Muscle of back (tissue), 11 donors: Measurements from ENCODE around the gene SLC25A25. TPM values are rescaled to one million over a fixed set of nuclear protein-coding genes. Genes with fewer than 3 reads are reported as not detected.

Experiments
- DNase-seq, 3 donors: peaks; one replicate each; pipeline versions ENCODE4 v3.0.0 to v3.0.0-alpha.2; 2013
- polyA plus RNA-seq, 10 donors: library from polyadenylated mRNA; unstranded; fragments of 120-200 nt; gene quantifications; one replicate each; pipeline ENCODE4 v1.2.1, GENCODE V29; 2013; ENCODE audit not compliant: insufficient read length in 10 of 10

SLC25A25 gene
- polyA plus RNA-seq, 10 donors: 9.6 to 16.2 (median 12.0) TPM

DNA sequence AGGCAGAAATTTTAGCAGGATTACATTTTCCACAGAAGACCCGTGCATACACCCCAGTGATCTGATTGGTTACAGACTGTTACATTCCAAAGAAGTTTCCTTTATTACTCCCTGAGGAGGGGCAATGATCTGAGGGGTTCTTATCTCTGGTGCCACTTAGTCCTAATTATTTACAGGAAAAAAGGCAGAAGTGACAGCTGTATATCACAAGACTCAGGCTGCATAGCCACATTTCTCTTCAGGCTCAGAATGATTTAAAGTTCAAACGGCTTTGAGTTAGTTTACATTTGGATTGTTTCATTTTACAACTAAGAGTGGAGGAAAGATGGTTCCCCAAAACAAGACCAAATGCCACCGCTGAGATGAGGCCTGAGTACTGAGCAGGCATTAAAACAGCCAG lies 18.2 kb upstream of the SLC25A25 start:
- DNase-seq: no peak

DNA sequence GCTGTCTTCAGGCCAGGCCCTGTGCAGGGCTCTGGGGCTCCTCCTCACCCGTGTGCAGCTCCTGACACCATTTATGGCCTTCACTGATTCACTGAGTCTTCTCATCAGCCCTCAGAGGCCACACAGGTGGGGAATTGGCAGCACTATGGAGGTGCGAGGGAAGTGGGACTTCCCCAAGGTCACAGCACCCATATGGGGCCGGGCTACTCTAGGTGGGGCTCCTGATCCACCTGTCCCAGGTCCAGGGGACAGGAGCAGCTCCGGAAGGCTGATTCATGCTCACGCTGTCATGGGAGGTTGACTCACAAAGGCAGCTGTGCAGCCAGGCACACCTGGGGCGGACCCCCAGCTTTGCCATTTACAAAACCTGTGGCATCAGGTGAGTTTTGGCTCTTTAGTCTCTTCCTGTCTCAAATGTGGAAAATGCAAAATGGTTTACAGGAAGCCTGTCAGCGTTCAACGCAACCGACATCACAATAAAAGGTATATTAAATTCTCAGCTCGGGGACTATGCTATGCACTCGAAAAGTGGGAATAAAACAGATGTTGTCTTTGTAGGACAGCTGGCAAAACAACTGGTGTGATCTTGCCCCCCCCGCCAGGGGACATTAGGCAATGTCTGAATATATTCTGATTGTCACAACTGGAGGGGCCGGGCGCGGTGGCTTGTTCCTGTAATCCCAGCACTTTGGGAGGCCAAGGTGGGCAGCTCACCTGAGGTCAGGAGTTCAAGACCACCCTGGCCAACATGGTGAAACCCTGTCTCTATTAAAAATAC lies 15.9 kb upstream of the SLC25A25 start:
- DNase-seq: no peak

DNA sequence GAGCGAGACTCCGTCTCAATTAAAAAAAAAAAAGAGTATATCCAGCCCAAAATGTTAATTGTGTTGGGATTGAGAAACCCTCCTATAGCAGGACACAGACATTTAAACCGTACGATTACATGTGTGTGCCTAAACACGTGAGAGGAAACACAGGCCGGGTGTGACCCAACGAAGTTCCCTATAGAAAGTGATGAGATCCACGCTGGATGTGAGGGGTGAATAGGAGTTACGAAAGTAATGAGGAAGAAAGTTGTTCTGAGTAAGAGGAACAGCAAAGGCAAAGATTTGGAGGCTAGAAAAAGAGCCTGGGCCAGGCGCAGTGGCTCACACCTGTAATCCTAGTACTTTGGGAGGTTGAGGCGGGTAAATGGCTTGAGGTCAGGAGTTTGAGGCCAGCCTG lies 14.5 kb upstream of the SLC25A25 start:
- peak in 1 of 3 donors; percentile 42 for DNase-seq

DNA sequence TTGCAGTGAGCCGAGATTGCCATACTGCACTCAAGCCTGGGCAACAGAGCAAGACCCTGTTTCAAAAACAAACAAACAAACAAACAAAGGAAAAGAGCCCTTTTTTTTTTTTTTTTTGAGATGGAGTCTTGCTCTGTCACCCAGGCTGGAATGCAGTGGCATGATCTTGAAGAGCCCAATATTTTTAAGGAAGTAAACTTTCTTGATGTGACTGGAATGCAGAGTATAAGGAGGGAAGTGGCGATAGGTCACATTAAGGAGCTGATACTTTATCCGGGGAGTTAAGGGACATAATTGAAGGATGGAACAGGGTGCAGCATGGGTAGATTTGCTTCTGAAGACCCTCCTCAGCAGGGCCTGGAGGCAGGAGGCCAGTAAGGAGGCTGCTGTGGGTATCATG lies 13.9 kb upstream of the SLC25A25 start:
- DNase-seq: no peak

DNA sequence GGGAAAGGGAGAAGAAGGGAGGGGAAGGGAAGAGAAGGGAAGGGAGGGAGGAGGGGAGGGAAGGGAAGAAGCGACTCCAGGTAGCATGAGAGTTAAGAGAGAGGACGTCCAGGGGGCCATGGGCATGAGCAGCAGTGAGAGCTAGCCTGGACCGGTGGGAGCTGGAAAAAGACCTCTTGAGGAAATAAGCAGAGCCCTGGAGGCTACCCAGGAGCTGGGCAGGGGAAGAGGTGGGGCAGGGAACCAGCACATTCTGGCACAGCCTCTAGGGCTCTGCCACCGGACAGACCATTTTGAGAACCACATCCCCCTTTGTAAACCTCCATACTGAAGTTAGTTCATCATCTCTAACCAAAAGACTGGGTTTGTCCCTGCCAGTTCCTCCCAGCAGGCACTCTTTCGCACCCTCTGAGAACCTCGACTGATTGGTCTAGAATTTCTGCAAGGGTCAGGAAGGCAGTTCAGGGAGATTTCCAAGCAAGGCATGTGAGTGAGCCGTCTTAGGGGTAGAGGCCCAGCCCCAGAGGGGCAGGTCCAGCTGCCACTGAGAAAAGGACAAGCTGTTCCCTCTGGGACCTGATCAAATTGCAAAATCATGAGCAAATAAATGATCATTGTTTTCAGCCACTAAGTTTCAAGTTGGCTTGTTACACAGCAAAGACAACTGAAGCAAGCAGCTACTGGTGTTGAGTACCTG lies 12.5 kb upstream of the SLC25A25 start:
- DNase-seq: no peak

DNA sequence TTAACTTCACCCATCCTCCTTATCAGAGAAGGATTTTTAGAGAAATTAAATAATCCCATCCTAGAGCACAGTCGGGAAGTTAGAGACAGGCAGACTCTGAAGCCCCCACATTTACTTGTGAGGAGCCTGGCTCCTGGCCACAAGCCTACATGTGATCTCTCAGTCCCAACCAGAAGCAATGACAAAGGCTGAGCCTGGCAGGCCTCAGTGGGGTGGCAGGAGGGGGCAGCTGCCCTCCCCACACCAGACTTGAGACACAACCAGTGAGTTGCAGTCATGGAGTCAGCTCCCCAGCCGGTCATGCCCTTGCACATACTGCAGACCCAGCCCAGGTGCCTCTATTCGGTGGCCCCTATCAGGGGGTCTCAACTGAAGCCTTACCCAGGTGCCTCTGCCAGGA lies 11.9 kb upstream of the SLC25A25 start:
- no peak for DNase-seq

DNA sequence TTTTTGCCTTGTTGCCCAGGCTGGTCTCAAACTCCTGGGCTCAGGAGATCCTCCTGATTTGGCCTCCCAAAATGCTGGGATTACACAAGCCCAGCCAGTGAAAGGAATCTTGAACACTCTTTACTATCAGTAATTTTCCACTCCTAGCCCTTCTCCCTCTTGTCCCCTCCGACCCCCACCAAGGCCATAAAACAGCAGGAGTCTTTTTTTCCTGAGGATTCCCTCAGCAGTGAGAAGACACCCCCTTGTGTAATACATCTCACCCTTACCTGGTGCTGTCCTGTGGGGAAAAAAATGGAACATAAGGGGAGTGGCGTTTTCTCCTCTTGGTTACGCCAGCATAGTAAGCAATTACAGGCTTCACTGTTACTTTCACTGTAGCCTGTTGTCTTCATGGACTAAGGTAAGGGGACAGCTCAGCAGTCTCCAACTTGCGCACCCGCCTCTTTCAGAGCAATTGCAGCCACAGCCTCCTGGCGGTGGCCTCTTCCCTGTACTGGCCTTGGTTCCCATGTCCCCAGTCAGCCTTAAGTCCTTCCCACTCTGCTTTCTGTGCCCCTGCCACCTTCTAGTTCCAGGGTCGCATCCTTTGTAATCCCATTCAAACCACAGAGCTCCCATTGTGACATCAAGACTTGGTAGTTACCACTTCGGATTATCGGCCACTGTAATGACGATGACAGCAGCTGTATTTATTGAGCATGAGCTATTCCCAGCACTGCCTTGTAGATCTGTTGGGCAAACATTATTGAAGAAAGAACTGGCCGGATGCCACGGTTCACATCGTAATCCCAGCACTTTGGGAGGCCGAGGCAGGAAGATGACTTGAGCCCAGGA lies 10.9 kb upstream of the SLC25A25 start:
- DNase-seq: no peak

DNA sequence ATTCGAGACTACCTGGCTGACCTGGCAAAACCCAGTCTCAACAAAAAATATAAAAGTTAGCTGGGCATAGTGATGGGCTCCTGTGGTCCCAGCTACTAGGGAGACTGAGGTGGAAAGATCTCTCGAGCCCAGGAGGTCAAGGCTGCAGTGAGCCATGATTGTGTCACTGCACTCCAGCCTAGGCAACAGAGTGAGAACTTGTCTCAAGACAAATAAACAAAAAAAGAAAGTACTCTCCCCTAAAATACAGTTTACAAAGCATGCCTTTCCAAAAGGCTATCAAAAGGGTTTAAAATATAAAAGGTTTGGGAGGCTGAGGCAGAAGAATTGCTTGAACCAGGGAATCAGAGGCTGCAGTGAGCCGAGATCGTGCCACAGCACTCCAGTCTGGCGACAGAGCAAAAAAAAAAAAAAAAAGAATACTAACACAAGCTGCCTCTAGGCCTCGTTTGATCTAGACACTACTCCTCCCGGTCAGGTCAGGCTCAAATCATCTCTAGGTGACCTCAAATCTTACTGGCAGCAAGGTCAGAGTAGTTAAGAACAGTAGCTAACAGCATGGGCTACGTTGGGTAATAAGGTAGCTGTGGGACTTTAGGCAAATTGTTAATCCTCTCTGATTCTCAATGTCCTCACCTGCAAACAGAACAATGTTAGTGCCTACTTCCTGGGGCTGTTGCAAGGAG lies 10.2 kb upstream of the SLC25A25 start:
- DNase-seq: no peak

DNA sequence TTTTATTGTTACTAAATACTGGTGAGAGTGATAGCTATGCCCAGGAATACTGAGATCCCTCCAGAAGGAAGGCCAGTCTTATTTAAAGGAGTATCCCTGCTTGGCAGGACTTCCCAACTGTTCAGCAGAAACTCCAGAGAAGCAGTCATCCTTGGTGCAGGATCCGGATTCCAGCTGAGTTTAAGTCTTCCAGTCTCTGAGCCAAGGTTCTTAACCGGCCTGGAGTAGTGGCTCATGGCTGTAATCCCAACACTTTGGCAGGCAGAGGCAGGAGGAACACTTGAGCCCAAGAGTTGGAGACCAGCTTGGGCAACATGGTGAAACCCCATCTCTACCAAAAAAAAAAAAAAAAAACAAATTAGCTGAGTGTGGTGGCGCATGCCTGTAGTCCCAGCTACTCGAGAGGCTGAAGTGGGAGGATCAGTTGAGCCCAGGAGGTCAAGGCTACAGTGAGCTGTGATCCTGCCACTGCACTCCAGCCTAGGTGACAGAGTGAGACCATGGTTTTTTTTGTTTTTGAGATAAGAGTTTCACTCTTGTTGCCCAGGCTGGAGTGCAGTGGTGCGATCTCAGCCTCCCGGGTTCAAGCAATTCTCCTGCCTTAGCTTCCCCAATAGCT lies 8.6 kb upstream of the SLC25A25 start:
- no peak for DNase-seq

DNA sequence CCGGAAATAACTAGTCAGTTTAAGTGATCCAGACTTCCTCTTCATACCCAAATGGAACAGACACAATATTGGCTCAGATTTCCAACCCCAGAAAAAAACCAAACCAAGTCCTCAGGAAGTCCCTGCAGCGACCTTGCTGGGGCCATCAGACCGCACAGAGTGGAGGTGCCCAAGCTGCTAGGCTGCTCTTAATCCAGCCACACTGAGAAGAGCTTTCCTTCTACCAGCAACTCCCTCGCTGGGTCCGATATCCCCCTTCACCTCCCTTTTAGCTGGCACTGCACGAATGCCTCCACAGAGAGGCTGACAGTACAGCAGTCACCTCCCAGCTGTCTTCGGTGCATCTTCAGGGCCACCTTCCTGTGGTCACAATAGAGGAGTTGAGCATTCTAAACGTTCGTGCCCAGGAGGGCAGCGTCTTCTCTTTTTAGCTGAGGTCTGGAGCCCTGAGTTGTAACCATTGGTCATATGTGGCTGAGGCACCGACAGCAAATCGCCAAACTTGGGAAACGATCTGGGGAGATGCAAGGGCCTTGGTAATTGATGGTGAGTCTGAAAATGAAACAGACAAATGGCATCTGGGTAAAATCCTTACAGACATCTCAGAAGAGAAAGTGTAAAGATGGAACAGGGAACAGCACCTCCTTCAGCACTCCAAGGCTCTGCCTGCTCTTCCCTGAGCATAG lies 6.6 kb upstream of the SLC25A25 start:
- no peak for DNase-seq

DNA sequence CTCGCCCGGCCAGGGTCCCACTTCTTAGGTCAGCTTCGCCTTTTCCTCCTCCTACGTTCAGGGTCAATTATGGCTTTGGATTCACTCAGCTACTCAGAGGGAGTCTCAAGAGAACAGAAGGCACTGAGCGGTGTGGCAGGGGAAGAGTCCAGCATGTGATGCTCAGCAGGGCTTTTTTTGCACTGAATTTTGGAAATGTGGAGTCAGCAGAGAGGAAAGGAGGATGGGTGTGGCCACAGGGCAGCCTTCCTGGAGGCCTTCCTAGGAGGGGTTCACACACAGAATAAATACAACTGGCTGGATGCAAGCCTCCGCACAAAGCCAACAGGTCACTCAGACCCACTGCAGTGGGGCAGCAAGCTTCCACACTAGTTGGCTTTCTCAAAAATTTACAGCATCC lies 5.8 kb upstream of the SLC25A25 start:
- no peak for DNase-seq

DNA sequence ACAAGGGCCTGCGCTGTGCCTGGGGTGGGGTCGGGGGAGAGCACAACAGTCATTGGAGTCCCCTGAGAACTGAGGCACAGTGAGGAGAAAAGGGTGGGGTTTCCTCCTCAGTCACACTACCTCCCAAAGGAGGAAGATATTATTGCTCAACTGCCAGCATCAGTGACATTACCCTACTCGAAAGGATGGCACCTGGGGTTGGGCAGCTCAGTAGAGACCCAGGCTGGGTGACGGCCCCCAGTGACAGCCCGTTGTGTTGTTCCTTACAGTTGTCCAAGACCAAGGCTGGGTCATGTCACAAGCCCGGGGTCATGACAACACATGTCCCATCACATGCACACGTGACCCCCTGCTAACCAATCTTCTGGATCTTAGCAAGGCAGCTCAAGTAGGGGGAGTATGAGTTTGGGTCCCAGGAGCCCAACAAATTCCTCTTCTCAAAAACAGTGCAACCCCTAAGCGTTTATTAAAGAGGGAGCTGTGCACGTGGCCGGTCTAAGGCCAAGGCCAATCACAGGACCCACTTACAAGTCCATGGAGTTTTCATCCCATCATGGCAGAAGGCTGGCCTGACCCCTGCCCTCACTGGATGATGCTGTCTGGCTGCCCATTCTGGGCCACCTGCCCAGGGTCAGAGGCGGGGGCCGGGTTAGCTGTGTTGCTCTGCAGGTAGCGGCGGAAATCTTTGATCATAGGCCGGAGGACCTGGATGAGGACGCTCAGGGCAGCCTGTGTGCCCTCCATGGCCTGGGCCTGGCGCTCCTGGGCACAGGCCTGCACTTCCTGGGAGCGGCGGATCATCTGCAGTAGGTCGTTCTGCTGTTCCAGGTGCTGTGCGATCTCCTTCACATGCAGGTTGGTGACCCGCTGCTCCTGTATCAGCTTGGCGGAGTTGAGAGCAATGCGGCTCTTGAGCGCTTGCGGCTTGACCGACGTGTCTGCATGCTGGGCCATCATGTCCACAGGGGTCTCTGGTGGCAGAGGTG lies 4.9 kb upstream of the SLC25A25 start:
- DNase-seq: no peak

DNA sequence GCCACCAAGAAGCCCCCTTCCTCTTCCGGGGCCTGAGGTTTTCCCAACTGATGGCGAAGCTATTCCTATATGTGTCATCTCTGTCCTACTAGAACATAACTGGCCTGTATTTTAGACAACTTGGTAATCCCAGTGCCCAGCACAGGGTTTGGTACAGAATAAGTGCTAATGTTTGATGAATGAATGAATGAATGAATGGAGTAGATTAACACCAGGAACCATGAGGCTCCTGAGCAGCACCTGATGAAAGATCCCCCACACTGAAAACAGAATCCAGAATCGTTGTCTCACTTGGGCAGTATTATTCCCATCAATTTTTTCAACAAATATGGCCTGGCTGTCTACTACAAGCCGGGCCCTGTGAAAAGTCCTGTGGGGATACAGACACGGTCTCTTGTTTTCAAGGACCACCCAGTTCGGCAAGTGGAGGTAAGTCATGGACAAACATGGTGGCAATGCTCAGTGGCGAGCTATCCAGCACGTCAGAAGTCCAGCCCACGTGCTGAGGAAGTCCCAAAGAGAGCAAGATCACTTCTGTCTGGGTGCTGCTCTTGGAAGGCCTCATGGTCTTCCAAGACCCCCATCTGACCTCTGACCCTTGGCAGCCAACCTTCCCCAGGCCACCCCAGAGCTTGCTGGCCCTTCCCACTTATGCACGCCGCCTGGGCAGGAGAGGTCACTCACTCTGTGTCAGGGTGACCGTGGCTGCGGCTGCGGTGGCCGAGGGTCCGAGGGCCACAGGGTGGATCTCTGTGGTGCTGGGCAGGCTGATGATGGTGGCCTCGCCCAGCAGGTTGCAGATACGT lies 1.9 kb upstream of the SLC25A25 start:
- no peak for DNase-seq

DNA sequence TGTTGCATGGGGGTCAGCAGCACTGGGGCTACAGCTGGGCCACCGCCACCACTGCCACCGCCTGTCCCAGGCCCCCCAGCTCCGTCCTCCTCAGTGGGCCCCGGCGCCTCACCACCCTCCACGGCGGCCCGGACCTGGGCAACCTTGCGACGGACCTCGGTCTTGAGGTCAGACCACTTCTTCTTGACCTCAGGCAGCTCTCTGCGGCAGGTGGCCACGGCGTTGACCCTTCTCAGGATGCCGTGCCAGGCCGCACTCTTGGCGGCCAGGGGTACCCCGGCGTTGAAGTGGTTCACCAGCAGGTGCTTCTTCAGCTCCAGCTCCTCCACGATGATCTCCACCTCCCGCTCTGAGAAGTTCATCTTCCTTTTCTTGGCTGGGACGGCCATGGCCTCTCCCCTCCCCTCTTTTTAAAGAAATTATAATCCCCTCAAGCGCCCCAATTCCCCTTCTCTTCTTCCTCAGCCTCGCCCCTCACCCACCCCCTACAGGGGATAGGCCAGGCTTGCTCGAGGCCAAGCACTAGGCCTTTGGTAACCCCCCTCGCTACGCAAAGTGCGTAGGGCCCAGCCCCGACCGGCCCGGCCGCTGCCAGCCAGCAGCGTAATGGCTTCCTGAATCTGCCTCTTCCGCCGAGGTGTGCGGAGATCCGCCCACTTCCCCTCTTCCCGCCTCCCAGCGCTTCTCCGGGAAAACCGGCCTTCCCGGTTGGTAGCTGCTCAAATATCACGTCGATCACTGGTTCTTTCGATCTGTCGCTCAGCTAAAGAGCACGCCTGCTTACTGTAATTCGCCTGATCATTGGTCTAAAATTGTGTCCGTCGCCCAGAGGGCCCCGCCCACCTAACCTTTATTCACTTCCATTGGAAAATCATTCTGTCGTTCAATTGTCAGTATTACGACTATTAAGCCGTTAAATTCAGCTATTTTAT lies 1.1 kb upstream of the SLC25A25 start, which contains the start of gene NAIF1:
TSS of gene NAIF1 (minus strand) at position 608 of the 932 bp plus-strand sequence. CDS start at position 389, 219 bp downstream.
- peak; percentile 99 to 100 (median 100) for DNase-seq

DNA sequence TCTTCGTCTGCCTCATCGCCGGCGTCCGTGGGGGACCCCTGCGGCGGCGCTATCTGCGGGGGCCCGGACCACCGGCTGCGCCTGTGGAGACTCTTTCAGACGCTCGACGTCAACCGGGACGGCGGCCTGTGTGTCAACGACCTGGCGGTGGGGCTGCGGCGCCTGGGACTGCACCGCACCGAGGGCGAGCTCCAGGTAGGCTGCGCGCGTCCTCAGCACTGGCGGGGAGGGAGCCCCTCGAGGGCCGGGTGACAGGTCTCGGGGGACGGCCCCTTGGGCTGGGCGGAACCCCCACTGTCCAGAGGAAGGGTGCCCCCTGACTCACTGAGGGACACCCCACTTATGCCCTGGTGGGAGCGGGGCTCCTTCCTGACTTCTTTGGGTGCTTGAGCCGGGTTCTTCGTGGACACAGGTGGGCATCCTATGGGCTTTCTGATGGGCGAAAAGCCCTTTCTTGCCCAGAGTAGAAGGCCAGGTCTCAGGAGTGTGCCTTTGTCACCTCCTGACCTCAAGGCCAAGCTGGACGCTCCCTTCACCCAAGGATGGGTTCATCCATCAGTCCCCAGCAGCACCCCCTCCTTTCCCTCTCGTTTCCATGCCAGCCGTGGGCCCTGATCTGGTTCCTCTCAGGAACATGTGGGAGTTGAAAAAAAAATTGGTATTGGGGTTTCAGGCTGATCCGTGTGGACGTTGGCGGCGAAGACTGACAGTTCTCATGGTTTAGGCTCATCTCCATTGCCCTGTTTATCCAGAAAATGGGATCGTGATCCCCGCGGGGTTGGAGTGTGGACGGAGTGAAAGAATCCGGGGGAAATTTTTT lies 564 bp downstream of the SLC25A25 start:
- peak in 1 of 3 donors; percentile 71 for DNase-seq

DNA sequence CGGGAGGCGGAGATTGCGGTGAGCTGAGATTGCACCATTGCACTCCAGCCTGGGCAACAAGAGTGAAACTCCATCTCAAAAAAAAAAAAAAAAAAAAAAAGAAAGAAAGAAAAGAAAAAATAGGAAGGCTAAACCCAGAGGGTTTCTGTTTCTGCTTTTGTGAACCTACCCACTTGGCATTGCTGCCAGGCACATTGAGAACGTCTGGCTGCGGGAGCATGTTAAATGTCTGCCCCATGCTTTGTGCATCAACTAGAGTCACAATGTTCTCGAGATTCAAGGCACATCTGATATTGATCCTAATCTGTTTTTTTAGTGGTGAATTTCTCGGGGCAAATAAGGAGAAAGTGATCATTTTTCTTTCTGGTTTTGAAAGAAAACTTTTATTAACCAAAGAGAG lies 2.8 kb downstream of the SLC25A25 start:
- DNase-seq: no peak
